Hindlimb muscle (tissue), 1 donor: ENCODE data around the gene PDE6B. TPM values are rescaled to one million over a fixed set of nuclear protein-coding genes. Genes with fewer than 3 reads are reported as not detected.
"Not testable (repeated sequence)": the region's sequence is repeated elsewhere in the genome, so short reads cannot be mapped to it uniquely, and the experiment has no call there.

ENCODE experiments used
- DNase-seq: peaks from one replicate; pipeline ENCODE4 v3.0.0-alpha.2; 2013
- polyA plus RNA-seq: library from polyadenylated mRNA; unstranded; fragments of 120-200 nt; gene quantifications from one replicate; pipeline ENCODE4 v1.2.1, GENCODE V29; 2013; ENCODE audit not compliant: insufficient read length

Gene PDE6B
- polyA plus RNA-seq, 1 donor: 17.0 TPM

DNA sequence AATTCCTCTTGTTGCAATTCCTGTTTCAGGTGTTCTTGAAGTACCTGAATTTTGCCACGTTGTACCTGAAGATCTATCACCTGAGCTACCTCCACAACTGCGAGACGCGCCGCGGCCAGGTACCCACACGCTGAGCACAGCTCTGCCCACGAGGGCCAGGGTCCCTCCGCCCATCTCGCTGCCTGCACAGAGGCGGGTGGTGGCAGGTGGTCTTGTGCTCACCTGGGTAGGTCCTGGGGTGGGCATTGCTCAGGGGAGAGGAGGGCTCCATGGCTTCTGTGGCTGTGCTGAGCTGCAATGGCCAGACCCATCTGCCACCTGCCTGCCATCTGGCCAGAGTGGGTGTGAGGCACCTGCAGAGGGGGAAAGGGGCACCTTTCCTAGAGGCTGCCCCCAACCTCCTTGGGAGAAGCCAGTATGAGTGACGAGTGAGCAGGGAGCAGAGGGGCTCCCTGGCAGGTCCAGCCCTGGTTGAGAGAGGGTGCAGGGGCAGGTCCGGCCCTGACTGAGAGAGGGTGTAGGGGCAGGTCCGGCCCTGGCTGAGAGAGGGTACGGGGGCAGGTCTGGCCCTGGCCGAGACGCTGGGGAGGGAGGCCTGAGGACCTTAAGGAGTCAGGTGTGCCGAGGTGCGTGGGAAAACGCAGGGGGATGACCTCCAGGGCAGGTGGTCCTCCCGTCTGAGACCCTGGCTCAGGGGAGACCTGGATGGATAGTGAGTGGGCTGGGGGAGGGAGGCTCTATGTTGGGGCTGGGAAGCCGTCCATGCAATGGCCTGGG lies 10.7 kb downstream of the PDE6B start:
- DNase-seq: no peak

DNA sequence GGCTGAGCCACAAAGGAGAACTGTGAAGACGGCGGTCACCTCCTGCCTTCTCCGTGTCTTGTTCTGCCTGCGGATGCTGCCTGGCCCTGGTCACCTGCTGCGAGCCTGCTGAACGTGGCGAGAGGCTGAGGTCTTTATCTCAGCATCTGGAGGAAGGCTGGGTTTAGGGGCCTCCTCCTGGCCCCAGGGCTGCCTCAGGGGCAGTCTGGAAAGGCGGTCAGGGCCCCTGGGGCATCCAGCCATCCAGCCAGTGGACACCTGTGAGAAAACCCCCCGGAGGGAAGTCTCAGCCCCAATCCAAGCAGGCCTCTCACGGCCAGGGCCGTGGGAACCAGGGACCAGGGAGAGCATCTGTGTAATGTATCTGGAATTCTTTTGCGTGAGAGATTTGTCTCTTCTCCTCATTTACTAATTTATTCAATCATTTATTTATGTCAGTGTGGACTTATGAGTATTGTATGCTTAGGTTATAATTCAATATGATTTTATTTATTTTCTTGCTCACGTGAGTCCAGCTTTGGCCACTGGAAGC lies 11.3 kb downstream of the PDE6B start:
- no peak for DNase-seq

DNA sequence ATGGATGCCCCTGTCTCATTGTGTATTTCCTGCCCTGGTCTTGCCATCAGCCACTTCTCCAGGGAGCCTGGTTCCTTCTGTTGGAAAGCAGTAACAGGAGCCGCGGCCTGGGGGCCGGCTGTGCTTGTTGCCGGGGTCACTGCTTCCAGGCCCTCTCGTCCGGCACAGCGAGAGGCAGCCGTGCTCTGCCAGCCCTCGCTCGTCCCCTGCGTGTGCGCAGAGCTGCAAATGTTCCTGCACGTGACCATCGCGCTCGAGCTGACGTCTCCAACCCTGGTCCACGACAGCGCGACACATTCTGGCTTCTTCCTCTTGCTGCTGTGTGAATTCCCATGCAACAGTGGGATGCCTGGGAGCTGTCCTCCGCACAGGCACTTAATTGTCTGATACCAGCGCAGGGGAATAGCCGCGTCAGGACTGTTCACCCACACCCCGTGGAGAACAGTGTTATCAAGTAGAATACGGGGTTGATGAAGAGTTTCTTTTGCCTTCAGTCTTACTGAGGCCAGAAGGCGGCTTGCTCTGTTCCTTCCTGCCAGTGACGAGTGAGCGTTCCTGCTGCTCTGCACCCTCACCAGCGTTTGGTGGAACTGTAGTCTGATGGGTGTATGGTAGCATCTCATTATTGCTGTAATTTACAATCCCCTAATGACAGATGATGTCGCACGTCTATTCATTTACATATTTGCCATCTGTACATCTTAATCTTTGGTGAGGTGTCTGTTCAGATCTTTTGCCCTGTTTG lies 12.3 kb downstream of the PDE6B start:
- DNase-seq: no peak

DNA sequence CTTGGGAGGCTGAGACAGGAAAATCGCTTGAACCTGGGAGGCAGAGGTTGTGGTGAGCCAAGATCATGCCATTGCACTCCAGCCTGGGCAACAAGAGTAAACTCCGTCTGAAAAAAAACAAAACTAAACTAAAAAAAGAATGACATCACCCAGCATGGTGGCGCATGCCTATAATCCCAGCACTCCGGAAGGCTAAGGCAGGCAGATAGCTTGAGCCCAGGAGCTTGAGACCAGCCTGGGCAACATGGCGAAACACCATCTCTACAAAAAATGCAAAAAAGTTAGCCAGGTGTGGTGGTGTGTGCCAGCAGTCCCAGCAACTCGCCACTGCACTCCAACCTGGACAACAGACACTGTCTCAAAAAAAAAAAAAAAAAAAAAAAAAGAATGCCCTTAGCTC lies 17.0 kb downstream of the PDE6B start:
- not testable (repeated sequence) for DNase-seq

DNA sequence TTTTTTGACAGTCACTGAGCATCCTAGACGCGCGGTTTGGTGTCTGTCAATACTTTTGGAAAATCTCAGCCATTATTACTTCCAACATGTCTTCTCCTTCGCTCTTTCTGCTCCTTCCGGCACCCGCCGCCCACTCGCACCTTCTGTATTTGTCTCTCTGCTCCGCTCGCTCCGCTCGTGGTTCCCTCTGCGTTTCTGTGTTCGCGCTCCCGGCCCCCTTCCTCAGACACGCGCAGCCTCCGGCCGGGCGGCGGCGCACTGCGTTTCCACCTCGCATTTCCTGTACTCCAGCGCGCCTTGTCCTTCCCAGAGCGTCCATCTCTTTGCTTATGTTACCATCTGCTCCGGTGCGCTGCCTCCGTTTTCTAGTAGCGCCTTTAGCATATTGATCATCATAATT lies 21.1 kb downstream of the PDE6B start:
- no peak for DNase-seq

DNA sequence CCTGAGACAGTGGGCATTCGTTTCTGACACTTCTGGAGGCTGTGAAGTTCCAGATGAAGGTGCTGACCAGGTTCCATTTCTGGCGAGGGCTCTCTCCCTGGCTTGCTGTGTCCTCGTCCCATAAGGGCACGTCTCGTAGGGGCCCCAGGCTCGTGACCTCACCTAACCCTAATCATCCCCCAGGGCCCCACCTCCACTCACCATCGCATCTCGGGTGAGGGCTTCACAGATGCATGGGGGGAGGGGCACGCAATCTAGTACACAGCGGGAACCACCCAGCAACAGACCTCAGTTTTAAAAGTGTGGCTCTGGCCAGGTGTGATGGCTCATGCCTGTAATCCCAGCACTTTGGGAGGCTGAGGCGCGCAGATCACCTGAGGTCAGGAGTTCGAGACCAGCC lies 22.1 kb downstream of the PDE6B start:
- DNase-seq: no peak

DNA sequence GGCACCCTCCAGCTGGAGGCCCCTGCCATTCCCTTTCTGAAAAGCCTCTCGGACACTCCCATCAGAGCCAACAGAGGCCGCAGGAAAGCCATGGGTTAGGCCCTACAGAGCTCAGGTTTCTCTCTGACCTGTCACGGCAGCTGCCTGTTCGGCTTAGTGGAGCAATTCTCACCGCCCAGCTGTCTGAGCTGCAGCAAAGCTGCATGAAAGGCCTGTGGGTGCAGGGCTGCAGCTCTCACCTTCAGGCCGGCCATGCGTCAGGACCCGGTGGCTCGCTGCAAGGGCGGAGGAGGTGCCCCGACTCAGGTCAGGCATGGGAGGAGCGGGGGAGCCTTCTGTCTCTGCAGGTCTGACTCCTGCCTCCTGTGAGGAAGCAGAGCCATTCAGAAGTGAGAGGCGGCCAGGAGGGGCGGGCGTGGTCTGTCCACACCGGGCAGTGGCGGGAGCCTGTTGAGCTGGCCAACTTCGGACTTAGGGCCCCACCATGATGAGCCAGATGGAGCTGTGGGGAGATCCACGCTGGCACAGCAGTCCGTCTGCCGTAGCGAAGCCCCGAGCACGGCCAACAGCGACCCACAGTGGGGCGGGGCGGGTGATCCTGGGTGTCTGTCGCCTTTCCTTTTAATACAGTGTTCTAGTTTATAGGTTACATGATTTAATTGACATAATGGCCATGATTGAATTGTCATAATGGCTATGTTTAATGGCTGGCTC lies 23.4 kb downstream of the PDE6B start:
- DNase-seq: no peak

DNA sequence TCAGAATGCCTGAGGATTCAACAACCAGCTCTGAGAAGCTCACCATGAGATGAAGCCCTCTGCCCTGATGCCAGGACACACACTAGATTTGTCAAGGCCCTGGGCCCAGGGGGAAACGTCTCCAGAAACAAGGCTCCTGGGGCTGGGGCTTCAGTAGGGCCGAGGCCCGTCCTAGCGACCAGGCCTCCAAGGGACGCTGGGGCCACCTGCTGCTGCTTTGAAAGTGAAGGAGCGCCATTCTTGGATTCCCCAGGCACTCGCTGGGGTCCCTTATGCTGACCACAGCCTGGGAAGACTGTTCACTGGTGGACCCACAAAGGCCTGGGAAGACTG lies 23.9 kb downstream of the PDE6B start:
- no peak for DNase-seq

DNA sequence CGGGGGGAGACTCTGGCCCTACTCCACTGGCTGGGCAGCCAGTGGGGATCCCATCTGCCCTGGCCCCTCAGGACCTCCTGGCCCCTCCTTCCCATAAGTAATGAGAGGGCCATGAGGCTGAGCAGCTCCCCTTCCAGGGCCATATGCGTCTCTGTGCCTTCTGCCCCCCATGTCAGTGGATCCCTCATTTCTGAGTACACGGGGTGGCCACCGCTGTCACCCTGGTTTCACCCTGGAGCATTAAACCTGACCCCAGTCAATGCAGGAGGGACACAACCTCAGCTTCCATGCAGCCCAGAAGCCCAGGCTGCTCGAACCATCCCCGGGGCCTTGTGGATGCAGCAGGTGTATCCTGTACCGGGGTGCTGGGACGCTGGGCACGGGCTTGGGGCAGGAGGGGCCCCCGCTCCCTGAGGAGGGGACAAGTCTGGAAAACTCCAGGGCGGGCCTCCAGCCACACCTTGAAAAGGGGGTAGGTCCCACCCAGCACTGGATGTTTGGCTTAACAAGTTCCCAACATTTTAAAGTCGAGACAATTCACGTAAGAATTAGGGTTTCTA lies 24.5 kb downstream of the PDE6B start:
- no peak for DNase-seq

- no peak for DNase-seq
Observed at GRCh38 chr4:650461-650860, 25.1 kb downstream of the PDE6B start.

DNA sequence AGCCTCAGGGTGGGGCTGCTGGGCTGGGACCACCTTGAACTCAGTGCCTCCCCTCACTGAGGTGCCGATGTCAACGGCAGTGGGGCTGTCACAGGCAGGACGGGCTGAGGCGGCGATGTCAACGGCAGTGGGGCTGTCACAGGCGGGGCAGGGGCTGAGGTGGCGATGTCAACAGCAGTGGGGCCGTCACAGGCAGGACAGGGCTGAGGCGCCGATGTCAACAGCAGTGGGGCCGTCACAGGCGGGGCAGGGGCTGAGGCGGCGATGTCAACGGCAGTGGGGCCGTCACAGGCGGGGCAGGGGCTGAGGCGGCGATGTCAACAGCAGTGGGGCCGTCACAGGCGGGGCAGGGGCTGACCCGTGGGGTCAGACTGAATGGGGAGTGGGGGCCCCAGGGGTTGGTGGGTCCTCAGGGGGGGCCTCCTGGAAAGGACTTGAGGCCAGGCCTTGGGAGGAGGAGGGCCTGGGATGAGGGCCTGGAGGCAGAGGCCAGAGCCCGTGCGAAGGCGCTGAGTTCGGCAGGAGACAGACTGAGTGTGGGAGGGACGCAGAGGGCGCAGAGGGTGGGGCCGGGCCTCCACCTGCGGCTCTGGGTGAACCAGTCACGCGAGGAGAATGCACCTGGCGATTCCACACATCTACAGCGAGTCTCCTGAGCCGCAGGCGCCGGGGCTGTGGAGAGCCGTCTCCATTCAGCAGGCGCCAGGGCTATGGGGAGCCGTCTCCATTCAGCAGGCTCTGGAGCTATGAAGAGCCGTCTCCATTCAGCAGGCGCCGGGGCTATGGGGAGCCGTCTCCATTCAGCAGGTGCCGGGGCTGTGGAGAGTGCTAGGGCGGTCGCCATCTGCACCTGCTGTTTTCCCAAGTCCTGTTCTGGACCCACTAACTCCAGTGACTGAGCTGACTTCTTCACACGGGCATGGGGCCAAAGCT lies 25.8 kb downstream of the PDE6B start:
- no peak for DNase-seq

- DNase-seq: no peak
Observed at GRCh38 chr4:651884-652642, 26.7 kb downstream of the PDE6B start.

DNA sequence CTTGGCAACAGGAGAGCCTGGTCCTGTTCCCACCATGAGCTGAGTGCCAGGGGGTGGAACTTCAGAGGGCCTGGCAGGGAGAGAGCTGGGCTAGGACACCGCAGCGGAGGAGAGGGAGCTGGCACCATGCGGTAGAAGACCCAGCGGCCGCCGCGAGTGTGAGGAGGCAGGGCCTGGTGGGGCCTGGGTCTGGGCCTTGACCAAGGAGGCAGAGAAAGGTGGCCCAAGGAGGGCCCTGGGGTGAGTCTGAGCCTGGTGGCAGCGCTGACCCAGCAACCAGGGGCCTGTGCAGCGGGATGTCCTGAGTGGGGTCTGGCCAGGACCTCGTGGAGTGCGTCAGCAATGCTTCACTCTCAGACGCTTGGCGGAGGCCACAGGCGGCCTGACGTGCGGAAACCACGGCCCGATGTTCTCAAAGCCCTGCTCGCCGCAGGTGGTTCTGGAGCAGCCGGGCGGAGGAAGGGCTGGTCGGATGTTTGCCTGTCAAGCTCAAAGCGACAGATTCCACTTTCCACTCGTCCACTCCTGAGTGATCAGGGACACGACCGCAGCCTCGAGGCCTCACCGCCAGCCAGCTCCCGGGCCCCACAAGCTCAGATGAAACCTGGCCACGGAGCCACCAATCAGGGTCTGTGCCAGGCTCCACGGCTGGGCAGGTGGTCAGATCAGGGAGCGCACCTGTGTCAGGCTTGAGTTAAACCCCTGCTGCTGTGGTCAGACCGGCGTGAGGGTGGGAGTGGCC lies 27.9 kb downstream of the PDE6B start:
- no peak for DNase-seq

DNA sequence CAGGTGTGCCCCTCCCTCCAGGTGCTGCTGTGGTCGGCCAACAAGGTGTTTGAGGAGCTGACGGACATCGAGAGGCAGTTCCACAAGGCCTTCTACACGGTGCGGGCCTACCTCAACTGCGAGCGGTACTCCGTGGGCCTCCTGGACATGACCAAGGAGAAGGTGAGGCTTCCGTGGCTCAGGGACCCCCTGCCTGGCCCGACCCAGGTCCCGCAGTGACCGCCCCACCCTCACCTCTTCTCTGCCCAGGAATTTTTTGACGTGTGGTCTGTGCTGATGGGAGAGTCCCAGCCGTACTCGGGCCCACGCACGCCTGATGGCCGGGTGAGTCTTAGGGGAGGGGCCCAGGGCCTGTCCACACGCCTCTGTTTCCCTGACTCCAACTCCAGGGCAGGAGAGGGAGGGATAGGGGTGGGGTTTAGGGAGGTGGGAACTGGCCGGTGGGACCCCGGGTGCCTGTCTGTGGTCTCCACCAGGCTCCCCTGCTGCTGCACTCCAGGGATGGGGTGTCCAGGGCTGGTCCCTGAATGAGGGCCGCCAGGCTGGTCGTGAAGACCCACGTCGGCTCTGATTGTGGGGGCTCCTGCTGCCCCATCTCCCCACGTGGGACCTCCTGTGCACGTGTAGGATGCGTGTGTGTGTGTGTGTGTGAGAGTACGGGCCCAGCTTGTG lies 28.6 kb downstream of the PDE6B start:
- no peak for DNase-seq

DNA sequence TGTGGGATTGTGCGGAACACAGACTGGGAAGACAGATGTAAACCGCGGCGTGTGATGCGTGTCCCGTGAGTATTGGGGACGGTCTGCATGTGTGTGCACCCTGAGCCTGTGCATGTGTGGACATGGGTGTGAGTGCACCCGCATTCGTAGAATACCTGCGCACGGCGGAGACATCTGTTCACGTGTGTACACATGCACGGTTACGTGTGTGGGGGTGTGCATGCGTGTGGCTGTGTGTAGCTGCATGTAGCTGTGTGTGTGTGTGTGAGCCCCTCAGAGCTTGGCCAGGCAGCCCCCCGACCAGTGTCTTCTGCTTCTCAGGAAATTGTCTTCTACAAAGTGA lies 29.1 kb downstream of the PDE6B start:
- no peak for DNase-seq

DNA sequence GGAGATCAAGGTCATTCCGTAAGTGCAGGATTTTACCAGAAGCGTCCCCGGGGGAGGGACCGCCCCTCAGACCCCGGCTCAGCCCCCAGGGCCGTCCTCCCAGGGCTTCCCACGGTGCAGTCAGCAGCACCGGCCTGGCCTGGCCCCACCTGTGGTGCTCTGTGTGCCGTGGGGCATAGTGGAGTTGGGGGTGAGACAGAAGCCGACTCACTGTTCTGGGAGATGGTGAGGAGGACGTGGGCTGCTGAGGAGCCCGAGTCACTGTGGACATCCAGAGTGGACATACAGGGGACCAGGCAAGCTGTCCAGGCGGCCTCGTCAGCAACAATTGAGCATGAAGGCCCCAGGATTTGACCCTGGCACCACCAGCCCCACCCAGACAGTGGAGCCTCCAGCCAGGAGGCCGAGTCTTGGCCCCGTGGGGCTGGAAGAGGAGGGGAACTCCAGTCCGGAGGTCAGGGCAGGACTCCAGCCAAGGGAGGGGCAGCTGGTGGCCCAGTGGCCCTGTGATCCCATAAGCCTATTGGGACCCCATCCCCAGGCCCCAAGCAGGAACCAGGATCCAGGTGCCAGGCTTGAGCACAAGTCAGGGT lies 29.6 kb downstream of the PDE6B start:
- DNase-seq: no peak

DNA sequence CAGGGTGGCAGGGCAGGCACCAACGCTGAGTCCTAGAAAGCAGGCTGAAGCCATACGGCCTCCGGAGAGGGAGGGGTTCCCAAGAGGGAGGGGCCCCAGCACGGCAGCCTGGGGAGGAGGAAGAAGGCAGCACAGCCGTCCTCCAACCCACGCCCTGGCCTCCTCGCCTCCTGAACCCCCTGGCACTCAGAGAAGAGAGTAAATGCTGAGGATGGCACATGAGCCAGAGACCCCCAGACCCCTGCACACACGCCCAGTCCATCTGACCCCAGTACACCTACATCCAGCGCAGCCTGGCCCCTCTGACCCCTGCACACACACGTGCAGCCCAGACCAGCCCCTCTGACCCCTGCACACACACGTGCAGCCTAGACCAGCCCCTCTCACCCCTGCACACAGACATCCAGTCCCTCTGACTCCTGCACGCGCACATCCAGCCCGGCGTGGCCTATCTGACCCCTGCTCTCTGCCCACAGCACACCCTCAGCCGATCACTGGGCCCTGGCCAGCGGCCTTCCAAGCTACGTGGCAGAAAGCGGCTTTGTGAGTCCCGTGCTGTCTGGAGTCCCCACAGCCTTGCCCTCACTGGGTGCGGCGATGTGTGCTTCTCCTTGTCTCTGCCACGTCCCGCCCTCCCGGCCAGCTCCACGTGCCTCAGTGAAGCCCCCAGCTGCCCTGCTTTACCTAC lies 30.2 kb downstream of the PDE6B start:
- DNase-seq: no peak

GRCh38 chr4:656436-657337 lies 31.3 kb downstream of the PDE6B start:
- no peak for DNase-seq
